ENCODE data around the gene LDB2. TPM values are rescaled to one million over a fixed set of nuclear protein-coding genes. Genes with fewer than 3 reads are reported as not detected.

The LDB2 gene
- total RNA-seq, 4 donors from 2014 or later = 16.2 to 31.7 (median 22.4) TPM

- TF ChIP-seq CTCF (IDR thresholded peaks at IDR 0.05) (no peak), POLR2AphosphoS5 (IDR thresholded peaks at IDR 0.05) (no peak), POLR2A (IDR thresholded peaks at IDR 0.05; ENCODE audit: low read depth) (no peak), EP300 (IDR thresholded peaks at IDR 0.05) (no peak)
- intact Hi-C loops (cut with DNase I) = loop anchor here (2.0 kb wide), 1 partner anchor 50 kb away; no protein-coding TSS in a partner anchor
- Histone ChIP-seq H3K4me3 (no peak overlapping the region), H3K9me3 (no peaks in the 10 kb centered on the region), H3K27me3 (no peaks in the 10 kb centered on the region), H3K36me3 (peaks cover 0 to 1% (median 0%) of the 10 kb centered on the region in 4 donors), H3K27ac (replicated peaks in 1 of 4) (no peak overlapping the region), H3K4me1 (peaks cover 14 to 18% (median 14%) of the 10 kb centered on the region in 4 donors)
- 98% methylated on average over 3 of the region's 3 CpGs for WGBS
- no peak for DNase-seq (ENCODE audit: extremely low spot score)
These were observed 321.3 kb downstream of the LDB2 start for GRCh38 chr4:16577177-16577576.

- H3K9me3 ChIP-seq = no peaks in the 10 kb centered on the region
- DNase-seq (ENCODE audit: extremely low spot score) = no peak
- H3K27ac ChIP-seq (replicated peaks in 1 of 4) = no peak overlapping the region
- WGBS = 97% methylated on average over 2 of the region's 2 CpGs
- no peaks in the 10 kb centered on the region for H3K36me3 ChIP-seq
- no peak overlapping the region for H3K4me3 ChIP-seq
- intact Hi-C loops (cut with DNase I) = no loop called here
- H3K27me3 ChIP-seq = no peaks in the 10 kb centered on the region
- TF ChIP-seq POLR2A (IDR thresholded peaks at IDR 0.05; ENCODE audit: low read depth) (no peak), EP300 (IDR thresholded peaks at IDR 0.05) (no peak), CTCF (IDR thresholded peaks at IDR 0.05) (no peak), POLR2AphosphoS5 (IDR thresholded peaks at IDR 0.05) (no peak)
- H3K4me1 ChIP-seq = peaks cover 14 to 18% (median 14%) of the 10 kb centered on the region in 4 donors
These were observed 323.5 kb downstream of the LDB2 start for GRCh38 chr4:16574981-16575380.

- H3K36me3 ChIP-seq = no peaks in the 10 kb centered on the region
- DNase-seq (ENCODE audit: extremely low spot score) = no peak
- H3K27me3 ChIP-seq = no peaks in the 10 kb centered on the region
- TF ChIP-seq POLR2A (IDR thresholded peaks at IDR 0.05; ENCODE audit: low read depth) = no peak
- no peak for TF ChIP-seq POLR2AphosphoS5 (IDR thresholded peaks at IDR 0.05)
- no peak for TF ChIP-seq CTCF (IDR thresholded peaks at IDR 0.05)
- TF ChIP-seq EP300 (IDR thresholded peaks at IDR 0.05) = no peak
- intact Hi-C loops (cut with DNase I) = no loop called here
- 17% methylated on average over 5 of the region's 5 CpGs for WGBS
- H3K27ac ChIP-seq (replicated peaks in 1 of 4) = no peak overlapping the region
- no peaks in the 10 kb centered on the region for H3K9me3 ChIP-seq
- no peak overlapping the region for H3K4me3 ChIP-seq
- peaks cover 14 to 18% (median 14%) of the 10 kb centered on the region in 4 donors for H3K4me1 ChIP-seq
These were observed 324.7 kb downstream of the LDB2 start for GRCh38 chr4:16573739-16574138.

- H3K27me3 ChIP-seq = no peaks in the 10 kb centered on the region
- no peaks in the 10 kb centered on the region for H3K9me3 ChIP-seq
- WGBS = 86% methylated on average over 4 of the region's 4 CpGs
- H3K4me1 ChIP-seq = peaks cover 14 to 18% (median 14%) of the 10 kb centered on the region in 4 donors
- no peak for TF ChIP-seq EP300 (IDR thresholded peaks at IDR 0.05)
- no peak for TF ChIP-seq POLR2A (IDR thresholded peaks at IDR 0.05; ENCODE audit: low read depth)
- TF ChIP-seq POLR2AphosphoS5 (IDR thresholded peaks at IDR 0.05) = no peak
- TF ChIP-seq CTCF (IDR thresholded peaks at IDR 0.05) = no peak
- no peak overlapping the region for H3K4me3 ChIP-seq
- H3K27ac ChIP-seq (replicated peaks in 1 of 4) = no peak overlapping the region
- intact Hi-C loops (cut with DNase I) = no loop called here
- H3K36me3 ChIP-seq = no peaks in the 10 kb centered on the region
- no peak for DNase-seq (ENCODE audit: extremely low spot score)
These were observed 325.2 kb downstream of the LDB2 start for GRCh38 chr4:16573206-16573605.

- Histone ChIP-seq H3K36me3 (no peaks in the 10 kb centered on the region), H3K4me1 (peaks cover 14 to 18% (median 14%) of the 10 kb centered on the region in 4 donors), H3K9me3 (no peaks in the 10 kb centered on the region), H3K27me3 (no peaks in the 10 kb centered on the region), H3K4me3 (no peak overlapping the region), H3K27ac (replicated peaks in 1 of 4) (no peak overlapping the region)
- no peak for TF ChIP-seq POLR2AphosphoS5 (IDR thresholded peaks at IDR 0.05)
- TF ChIP-seq POLR2A (IDR thresholded peaks at IDR 0.05; ENCODE audit: low read depth) = no peak
- TF ChIP-seq EP300 (IDR thresholded peaks at IDR 0.05) = no peak
- no peak for TF ChIP-seq CTCF (IDR thresholded peaks at IDR 0.05)
- WGBS = 82% methylated on average over 4 of the region's 4 CpGs
- no peak for DNase-seq (ENCODE audit: extremely low spot score)
- intact Hi-C loops (cut with DNase I) = no loop called here
These were observed 325.8 kb downstream of the LDB2 start for GRCh38 chr4:16572631-16573030.
